ENCODE measurements around the gene EIF4EBP2. TPM values are rescaled to one million over a fixed set of nuclear protein-coding genes. Genes with fewer than 3 reads are reported as not detected.

Gene EIF4EBP2
- total and polyA plus RNA-seq, 2 of the 13 experiments (the other 11 are each of a cell fraction or from before 2014, with no cell fraction given): 16.9 to 22.0 TPM

- TF ChIP-seq JUNB (CRISPR knock-in tag; IDR thresholded peaks at IDR 0.05; ENCODE audit: borderline replicate concordance): no peak
- no peak for TF ChIP-seq IKZF4 (CRISPR knock-in tag; IDR thresholded peaks at IDR 0.05; ENCODE audit: borderline replicate concordance, low read depth, not compliant biosample characterization)
- TF ChIP-seq ZKSCAN8 (CRISPR knock-in tag; IDR thresholded peaks at IDR 0.05; ENCODE audit: borderline replicate concordance): no peak
- TF ChIP-seq NR2F2 (IDR thresholded peaks at IDR 0.05; ENCODE audit: borderline replicate concordance, low read depth): peak; percentile 84
- peak; percentile 50 for TF ChIP-seq RXRB (CRISPR knock-in tag; IDR thresholded peaks at IDR 0.05; ENCODE audit: borderline replicate concordance)
- TF ChIP-seq, protein P1, sequence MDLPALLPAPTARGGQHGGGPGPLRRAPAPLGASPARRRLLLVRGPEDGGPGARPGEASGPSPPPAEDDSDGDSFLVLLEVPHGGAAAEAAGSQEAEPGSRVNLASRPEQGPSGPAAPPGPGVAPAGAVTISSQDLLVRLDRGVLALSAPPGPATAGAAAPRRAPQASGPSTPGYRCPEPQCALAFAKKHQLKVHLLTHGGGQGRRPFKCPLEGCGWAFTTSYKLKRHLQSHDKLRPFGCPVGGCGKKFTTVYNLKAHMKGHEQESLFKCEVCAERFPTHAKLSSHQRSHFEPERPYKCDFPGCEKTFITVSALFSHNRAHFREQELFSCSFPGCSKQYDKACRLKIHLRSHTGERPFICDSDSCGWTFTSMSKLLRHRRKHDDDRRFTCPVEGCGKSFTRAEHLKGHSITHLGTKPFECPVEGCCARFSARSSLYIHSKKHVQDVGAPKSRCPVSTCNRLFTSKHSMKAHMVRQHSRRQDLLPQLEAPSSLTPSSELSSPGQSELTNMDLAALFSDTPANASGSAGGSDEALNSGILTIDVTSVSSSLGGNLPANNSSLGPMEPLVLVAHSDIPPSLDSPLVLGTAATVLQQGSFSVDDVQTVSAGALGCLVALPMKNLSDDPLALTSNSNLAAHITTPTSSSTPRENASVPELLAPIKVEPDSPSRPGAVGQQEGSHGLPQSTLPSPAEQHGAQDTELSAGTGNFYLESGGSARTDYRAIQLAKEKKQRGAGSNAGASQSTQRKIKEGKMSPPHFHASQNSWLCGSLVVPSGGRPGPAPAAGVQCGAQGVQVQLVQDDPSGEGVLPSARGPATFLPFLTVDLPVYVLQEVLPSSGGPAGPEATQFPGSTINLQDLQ (CRISPR knock-in tag; IDR thresholded peaks at IDR 0.05): no peak
- TF ChIP-seq, protein P2, sequence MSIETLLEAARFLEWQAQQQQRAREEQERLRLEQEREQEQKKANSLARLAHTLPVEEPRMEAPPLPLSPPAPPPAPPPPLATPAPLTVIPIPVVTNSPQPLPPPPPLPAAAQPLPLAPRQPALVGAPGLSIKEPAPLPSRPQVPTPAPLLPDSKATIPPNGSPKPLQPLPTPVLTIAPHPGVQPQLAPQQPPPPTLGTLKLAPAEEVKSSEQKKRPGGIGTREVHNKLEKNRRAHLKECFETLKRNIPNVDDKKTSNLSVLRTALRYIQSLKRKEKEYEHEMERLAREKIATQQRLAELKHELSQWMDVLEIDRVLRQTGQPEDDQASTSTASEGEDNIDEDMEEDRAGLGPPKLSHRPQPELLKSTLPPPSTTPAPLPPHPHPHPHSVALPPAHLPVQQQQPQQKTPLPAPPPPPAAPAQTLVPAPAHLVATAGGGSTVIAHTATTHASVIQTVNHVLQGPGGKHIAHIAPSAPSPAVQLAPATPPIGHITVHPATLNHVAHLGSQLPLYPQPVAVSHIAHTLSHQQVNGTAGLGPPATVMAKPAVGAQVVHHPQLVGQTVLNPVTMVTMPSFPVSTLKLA (IDR thresholded peaks at IDR 0.05): 0 out of 2 replicates have a peak, but pooled peaks have one; percentile 4
- peak; percentile 92 for TF ChIP-seq NR2F6 (IDR thresholded peaks at IDR 0.05)
- peak; percentile 88 for TF ChIP-seq NR2F6 (CRISPR knock-in tag; IDR thresholded peaks at IDR 0.05)
- TF ChIP-seq ZIK1 (CRISPR knock-in tag; IDR thresholded peaks at IDR 0.05; ENCODE audit: borderline replicate concordance, low read depth): no peak
- peak; percentile 26; the same call in 1 of the 2 replicates for TF ChIP-seq RXRA (CRISPR knock-in tag; IDR thresholded peaks at IDR 0.05)
- no peak for TF ChIP-seq ZNF552 (CRISPR knock-in tag; IDR thresholded peaks at IDR 0.05; ENCODE audit: borderline replicate concordance)
These were observed 26.8 kb downstream of the EIF4EBP2 start (continued) for GRCh38 chr10:70430493-70431445.
